Liver (tissue), 9 donors: Measurements from ENCODE around the gene PDE4C. TPM values are rescaled to one million over a fixed set of nuclear protein-coding genes. Genes with fewer than 3 reads are reported as not detected.

Source experiments
- DNase-seq: peaks from one replicate; pipeline ENCODE4 v3.0.0-alpha.2; 2017; ENCODE audit warnings: low spot score
- H3K27ac ChIP-seq, 2 donors: one replicate each; pipeline ENCODE4 v1.7.0; 2013; ENCODE audit warnings: inconsistent platforms in 2 of 2, low read length in 2 of 2, control low read depth in 1 of 2, low read depth in 1 of 2, mild to moderate bottlenecking in 1 of 2
- H3K27me3 ChIP-seq, 4 donors: one replicate each; pipeline versions ENCODE4 v1.6.1 to v1.7.0; 2013; ENCODE audit warnings: low read length in 3 of 4, inconsistent platforms in 1 of 4, mild to moderate bottlenecking in 1 of 4, moderate library complexity in 1 of 4; ENCODE audit not compliant: control insufficient read depth in 4 of 4, insufficient read depth in 4 of 4
- H3K36me3 ChIP-seq, 4 donors: one replicate each; pipeline versions ENCODE4 v1.6.1 to v1.7.0; 2013; ENCODE audit warnings: low read length in 3 of 4, mild to moderate bottlenecking in 3 of 4, low read depth in 1 of 4, moderate library complexity in 1 of 4; ENCODE audit not compliant: control insufficient read depth in 4 of 4, insufficient read depth in 3 of 4
- H3K4me1 ChIP-seq, 4 donors: one replicate each; pipeline versions ENCODE4 v1.6.1 to v1.7.0; 2013; ENCODE audit warnings: low read length in 3 of 4, mild to moderate bottlenecking in 3 of 4, moderate library complexity in 1 of 4; ENCODE audit not compliant: control insufficient read depth in 4 of 4, insufficient read depth in 4 of 4
- H3K4me3 ChIP-seq, 3 donors: one replicate each; pipeline versions ENCODE4 v1.6.1 to v1.7.0; 2013; ENCODE audit warnings: low read length in 3 of 3, control low read depth in 1 of 3, low read depth in 1 of 3, mild to moderate bottlenecking in 1 of 3
- H3K9ac ChIP-seq, 2 donors: one replicate each; pipeline ENCODE4 v1.7.0; 2013; ENCODE audit warnings: low read length in 2 of 2, mild to moderate bottlenecking in 2 of 2, moderate library complexity in 2 of 2, control low read depth in 1 of 2, low read depth in 1 of 2
- H3K9me3 ChIP-seq, 4 donors: one replicate each; pipeline versions ENCODE4 v1.6.1 to v1.7.0; 2013; ENCODE audit warnings: low read length in 3 of 4; ENCODE audit not compliant: control insufficient read depth in 4 of 4
- ATF3 ChIP-seq: IDR thresholded peaks from 2 replicates; pipeline ENCODE4 v1.6.1; 2016; ENCODE audit warnings: antibody characterized with exemption
- CTCF ChIP-seq: fragments of 150-350 bp; IDR thresholded peaks from 2 replicates; pipeline ENCODE4 v1.5.1; 2017; ENCODE audit warnings: improper control_type of control experiment, low read depth, low read length; ENCODE audit not compliant: missing input control
- EGR1 ChIP-seq, 2 donors: IDR thresholded peaks; 2 replicates each; pipeline ENCODE4 v1.6.1; 2016 to 2018; ENCODE audit warnings: antibody characterized with exemption in 2 of 2, low read depth in 2 of 2
- FOXA1 ChIP-seq: IDR thresholded peaks from 2 replicates; pipeline ENCODE4 v1.6.1; 2016; ENCODE audit warnings: antibody characterized with exemption
- FOXA2 ChIP-seq: IDR thresholded peaks from 2 replicates; pipeline ENCODE4 v1.6.1; 2016; ENCODE audit warnings: antibody characterized with exemption
- GABPA ChIP-seq, 2 donors: IDR thresholded peaks in 1 of 2; conservative IDR thresholded peaks in 1 of 2; 2 replicates each; pipeline ENCODE4 v1.6.1; 2016; ENCODE audit warnings: antibody characterized with exemption in 2 of 2, mild to moderate bottlenecking in 1 of 2, moderate library complexity in 1 of 2
- HNF4A ChIP-seq, 2 donors: conservative IDR thresholded peaks; 2 replicates each; pipeline ENCODE4 v1.6.1; 2016; ENCODE audit warnings: antibody characterized with exemption in 2 of 2, mild to moderate bottlenecking in 2 of 2
- HNF4G ChIP-seq: IDR thresholded peaks from 2 replicates; pipeline ENCODE4 v1.6.1; 2016; ENCODE audit warnings: antibody characterized with exemption
- JUND ChIP-seq, 2 donors: IDR thresholded peaks; 2 replicates each; pipeline ENCODE4 v1.6.1; 2016; ENCODE audit warnings: antibody characterized with exemption in 2 of 2
- MAX ChIP-seq: IDR thresholded peaks from 2 replicates; pipeline ENCODE4 v1.6.1; 2016; ENCODE audit warnings: antibody characterized with exemption
- NR2F2 ChIP-seq: IDR thresholded peaks from 2 replicates; pipeline ENCODE4 v1.6.1; 2016; ENCODE audit warnings: antibody characterized with exemption
- RAD21 ChIP-seq, 2 donors: IDR thresholded peaks; 2 replicates each; pipeline ENCODE4 v1.6.1; 2016; ENCODE audit warnings: antibody characterized with exemption in 2 of 2, mild to moderate bottlenecking in 2 of 2
- REST ChIP-seq: IDR thresholded peaks from 2 replicates; pipeline ENCODE4 v1.6.1; 2016; ENCODE audit warnings: antibody characterized with exemption, mild to moderate bottlenecking
- RXRA ChIP-seq, 2 donors: IDR thresholded peaks; 2 replicates each; pipeline ENCODE4 v1.6.1; 2017 to 2018; ENCODE audit warnings: antibody characterized with exemption in 2 of 2, mild to moderate bottlenecking in 1 of 2
- YY1 ChIP-seq: IDR thresholded peaks from 2 replicates; pipeline ENCODE4 v1.6.1; 2016; ENCODE audit warnings: antibody characterized with exemption, mild to moderate bottlenecking
- ZBTB33 ChIP-seq: IDR thresholded peaks from 2 replicates; pipeline ENCODE4 v1.6.1; 2016; ENCODE audit warnings: antibody characterized with exemption
- WGBS: extraction: QIAGEN DNeasy Blood & Tissue Kit; methylation state at CpG from one replicate; pipeline ENCODE4 v1.1.7; 2013; 5-methylcytosine and 5-hydroxymethylcytosine counted together
- polyA plus RNA-seq, 2 donors: library from polyadenylated mRNA; stranded (reverse) in 1 of 2; unstranded in 1 of 2; fragments of 200-250 nt in 1 of 2; fragments of >200 nt in 1 of 2; fragmentation: Nextera tagmentation in 1 of 2; extraction: Ambion mirVana in 1 of 2; gene quantifications; one replicate each; pipeline versions ENCODE4 v1.2.1 to v1.2.3, GENCODE V29; 2013 to 2015
- total RNA-seq, 2 donors: library from RNA; depleted of rRNA; stranded (reverse); fragments of >200 nt; gene quantifications; one replicate each; pipeline ENCODE4 v1.2.3, GENCODE V29; 2014
- donor health status: healthy.
- donor health status: healthy.
- donor health status: healthy.
- donor health status: healthy.
- donor health status: healthy.

The PDE4C gene
- total and polyA plus RNA-seq, 4 donors: 0.23 to 0.75 (median 0.51) TPM; not detected in 1

GRCh38 chr19:18223860-18224524, 2.2 kb downstream of the PDE4C start:
- peak; percentile 79 for DNase-seq
- H3K4me1 ChIP-seq: peaks cover 4 to 14% (median 7%) of the 10 kb centered on the region in 4 donors
- TF ChIP-seq NR2F2: peak; percentile 97
- TF ChIP-seq ATF3: no peak
- TF ChIP-seq RXRA (IDR thresholded peaks at IDR 0.05): peak; percentile 31 to 60
- peaks cover 0 to 2% (median 0%) of the 10 kb centered on the region in 4 donors for H3K27me3 ChIP-seq
- H3K9ac ChIP-seq: peak overlapping the region in 1 of 2 donors; percentile 3
- peak overlapping the region; percentile 45 to 51 (median 49) for H3K4me3 ChIP-seq
- no peaks in the 10 kb centered on the region for H3K9me3 ChIP-seq
- H3K36me3 ChIP-seq: no peaks in the 10 kb centered on the region
- peak overlapping the region in 1 of 2 donors; percentile 14 for H3K27ac ChIP-seq
- 6% methylated on average over 39 of the region's 39 CpGs for WGBS

GRCh38 chr19:18221815-18222725, 4.2 kb downstream of the PDE4C start:
- no peak for DNase-seq

GRCh38 chr19:18220632-18221275, 5.5 kb downstream of the PDE4C start:
- H3K36me3 ChIP-seq: no peaks in the 10 kb centered on the region
- H3K9me3 ChIP-seq: no peaks in the 10 kb centered on the region
- H3K4me3 ChIP-seq: no peak overlapping the region
- H3K27me3 ChIP-seq: peaks cover 0 to 2% (median 0%) of the 10 kb centered on the region in 4 donors
- WGBS: 9% methylated on average over 33 of the region's 33 CpGs
- no peak overlapping the region for H3K9ac ChIP-seq
- no peak overlapping the region for H3K27ac ChIP-seq
- peaks cover 2 to 11% (median 6%) of the 10 kb centered on the region in 4 donors for H3K4me1 ChIP-seq
- no peak for DNase-seq
- no peak for TF ChIP-seq HNF4A (conservative IDR thresholded peaks at IDR 0.05)
- no peak for TF ChIP-seq FOXA1
- no peak for TF ChIP-seq YY1
- no peak for TF ChIP-seq ZBTB33
- no peak for TF ChIP-seq RXRA (IDR thresholded peaks at IDR 0.05)
- TF ChIP-seq CTCF: no peak
- TF ChIP-seq ATF3: no peak
- TF ChIP-seq GABPA (IDR thresholded peaks at IDR 0.05 in 1 of 2, conservative IDR thresholded peaks at IDR 0.05 in 1 of 2): no peak
- TF ChIP-seq REST: no peak
- TF ChIP-seq JUND (IDR thresholded peaks at IDR 0.05): no peak
- no peak for TF ChIP-seq MAX
- no peak for TF ChIP-seq EGR1 (IDR thresholded peaks at IDR 0.05; ENCODE audit: low read depth in 2 of 2)
- TF ChIP-seq HNF4G: no peak
- no peak for TF ChIP-seq FOXA2
- TF ChIP-seq RAD21 (IDR thresholded peaks at IDR 0.05): no peak

More at GRCh38 chr19:18221815-18222725, 4.2 kb downstream of the PDE4C start:
- no peak overlapping the region for H3K4me3 ChIP-seq
- H3K9me3 ChIP-seq: no peaks in the 10 kb centered on the region
- peaks cover 0 to 2% (median 0%) of the 10 kb centered on the region in 4 donors for H3K27me3 ChIP-seq
- no peak overlapping the region for H3K27ac ChIP-seq
- no peak overlapping the region for H3K9ac ChIP-seq
- peaks cover 4 to 14% (median 7%) of the 10 kb centered on the region in 4 donors for H3K4me1 ChIP-seq
- WGBS: 85% methylated on average over 25 of the region's 25 CpGs
- H3K36me3 ChIP-seq: no peaks in the 10 kb centered on the region
- no peak for TF ChIP-seq YY1
